Measurements from ENCODE around the gene KMT2C.

The KMT2C gene

GRCh38 chr7:152459724-152460251 lies 24.0 kb upstream of the KMT2C start (continued):
- TF ChIP-seq ZNF704 (tag by site-specific recombination; IDR thresholded peaks at IDR 0.05) (no peak), ZNF571 (tag by site-specific recombination; IDR thresholded peaks at IDR 0.05) (no peak), ZFP37 (tag by site-specific recombination; IDR thresholded peaks at IDR 0.05) (no peak), ZBTB6 (tag by site-specific recombination; IDR thresholded peaks at IDR 0.05) (no peak), SCRT1 (tag by site-specific recombination; IDR thresholded peaks at IDR 0.05; ENCODE audit: borderline replicate concordance) (no peak), AEBP2 (tag by site-specific recombination; IDR thresholded peaks at IDR 0.05; ENCODE audit: borderline replicate concordance) (no peak), BCL6B (tag by site-specific recombination; IDR thresholded peaks at IDR 0.05) (no peak), IKZF3 (tag by site-specific recombination; IDR thresholded peaks at IDR 0.05) (0 out of 2 replicates have a peak, but pooled peaks have one; percentile 16), ZNF544 (tag by site-specific recombination; IDR thresholded peaks at IDR 0.05) (no peak), ZBTB8A (tag by site-specific recombination; IDR thresholded peaks at IDR 0.05) (no peak), ZNF501 (tag by site-specific recombination; IDR thresholded peaks at IDR 0.05) (no peak), SP7 (tag by site-specific recombination; IDR thresholded peaks at IDR 0.05) (0 out of 2 replicates have a peak, but pooled peaks have one; percentile 21), ZNF175 (tag by site-specific recombination; IDR thresholded peaks at IDR 0.05) (no peak), ZSCAN5A (tag by site-specific recombination; IDR thresholded peaks at IDR 0.05) (no peak), ZFP69B (tag by site-specific recombination; IDR thresholded peaks at IDR 0.05) (0 out of 2 replicates have a peak, but pooled peaks have one; percentile 29), GLI4 (tag by site-specific recombination; IDR thresholded peaks at IDR 0.05) (no peak), ZNF692 (tag by site-specific recombination; IDR thresholded peaks at IDR 0.05) (peak; percentile 26; the same call in 1 of the 2 replicates), KLF9 (tag by site-specific recombination; IDR thresholded peaks at IDR 0.05; ENCODE audit: low read depth) (no peak), ZNF121 (tag by site-specific recombination; IDR thresholded peaks at IDR 0.05) (no peak), ZNF341 (tag by site-specific recombination; IDR thresholded peaks at IDR 0.05; ENCODE audit: low read depth) (no peak), GLIS2 (tag by site-specific recombination; IDR thresholded peaks at IDR 0.05) (no peak), ZNF174 (tag by site-specific recombination; IDR thresholded peaks at IDR 0.05) (no peak), ZNF169 (tag by site-specific recombination; IDR thresholded peaks at IDR 0.05) (no peak), GFI1B (tag by site-specific recombination; IDR thresholded peaks at IDR 0.05) (no peak), ZNF26 (tag by site-specific recombination; IDR thresholded peaks at IDR 0.05) (no peak), ZNF791 (tag by site-specific recombination; IDR thresholded peaks at IDR 0.05) (no peak), ZNF510 (tag by site-specific recombination; IDR thresholded peaks at IDR 0.05; ENCODE audit: insufficient replicate concordance) (no peak), ZNF18 (tag by site-specific recombination; IDR thresholded peaks at IDR 0.05) (no peak)
